A549 (cell line): Measurements from ENCODE around the gene RAVER1. TPM values are rescaled to one million over a fixed set of nuclear protein-coding genes. Genes with fewer than 3 reads are reported as not detected.

Experiments
- ATAC-seq, 2 experiments: fragments of 200-7000 bp in 1 of 2; fragments of >200 bp in 1 of 2; cut with Nextera tagmentation in 1 of 2; cut with Tn5 transposase in 1 of 2; 3 replicates each; pipeline versions ENCODE4 v1.8.0 to v1.9.1; 2018 to 2020; ENCODE audit warnings: mild to moderate bottlenecking in 1 of 2, moderate library complexity in 1 of 2
- CTCF ChIA-PET: fragments of 300-600 bp; sonication (Branson Sonifier 250); formaldehyde crosslinking; extraction: SDS; loops from one replicate; lab custom pipeline; 2021; ENCODE audit warnings: antibody characterized with exemption, inconsistent platforms; lab: Yijun Ruan, JAX
- POLR2A ChIA-PET: fragments of 350-600 bp; formaldehyde crosslinking; extraction: SDS; loops from one replicate; lab custom pipeline; 2021; ENCODE audit warnings: antibody characterized with exemption, inconsistent platforms; lab: Yijun Ruan, JAX
- DNase-seq, 2 experiments: peaks; one replicate each; pipeline versions ENCODE4 v3.0.0 to v3.0.0-alpha.2; 2011 to 2016; ENCODE audit warnings: low read depth in 1 of 2, low spot score in 1 of 2
- FAIRE-seq: peaks from 2 replicates; lab custom pipeline; 2011; peaks lifted over from hg19 to GRCh38; lab: Jason Lieb, UNC
- H3K27ac ChIP-seq, 2 experiments: fragments of >200 bp; sonication (Bioruptor Twin); formaldehyde crosslinking; 3 replicates each; pipeline ENCODE4 v1.5.1; 2016 to 2017
- H3K4me1 ChIP-seq: fragments of >200 bp; sonication (Bioruptor Twin); formaldehyde crosslinking; 3 replicates; pipeline ENCODE4 v1.6.1; 2016
- H3K4me2 ChIP-seq: fragments of >200 bp; sonication (Bioruptor Twin); formaldehyde crosslinking; 3 replicates; pipeline ENCODE4 v1.6.1; 2016
- H3K4me3 ChIP-seq: fragments of >200 bp; sonication (Bioruptor Twin); formaldehyde crosslinking; 3 replicates; pipeline ENCODE4 v1.5.1; 2016
- H3K9me3 ChIP-seq: fragments of >200 bp; sonication (Bioruptor Twin); formaldehyde crosslinking; 3 replicates; pipeline ENCODE4 v1.6.1; 2016
- CEBPB ChIP-seq, 2 experiments: fragments of >200 bp in 1 of 2; sonication (Bioruptor Twin) in 1 of 2; formaldehyde crosslinking in 1 of 2; IDR thresholded peaks; 2 replicates each; pipeline ENCODE4 v1.6.1; 2012 to 2016
- EP300 ChIP-seq, 2 experiments: fragments of >200 bp; sonication (Bioruptor Twin); formaldehyde crosslinking; IDR thresholded peaks; 2 replicates in 1 of 2; 3 replicates in 1 of 2; pipeline ENCODE4 v1.6.1; 2016 to 2017
- ESRRA ChIP-seq: fragments of 150-350 bp; IDR thresholded peaks from 2 replicates; pipeline ENCODE4 v1.6.1; 2014; ENCODE audit warnings: mild to moderate bottlenecking, low read length, borderline replicate concordance
- FOXS1 ChIP-seq: fragments of 250-450 bp; sonication (Bioruptor Pico); IDR thresholded peaks from 2 replicates; pipeline ENCODE4 v1.5.0; 2020; ENCODE audit warnings: mild to moderate bottlenecking, moderate library complexity
- HEYL ChIP-seq: fragments of 250-450 bp; sonication (Bioruptor Pico); IDR thresholded peaks from 2 replicates; pipeline ENCODE4 v1.8.0; 2021; ENCODE audit warnings: mild to moderate bottlenecking, moderate library complexity
- HOXA7 ChIP-seq: fragments of 250-450 bp; sonication (Bioruptor Pico); IDR thresholded peaks from 2 replicates; pipeline ENCODE4 v1.5.0; 2020; ENCODE audit warnings: mild to moderate bottlenecking, moderate library complexity
- NR3C1 ChIP-seq: fragments of >200 bp; sonication (Bioruptor Twin); formaldehyde crosslinking; IDR thresholded peaks from 3 replicates; pipeline ENCODE4 v1.6.1; 2017
- PHF8 ChIP-seq: fragments of 200-600 bp; sonication (generic); IDR thresholded peaks from 2 replicates; pipeline ENCODE4 v1.6.1; 2016; ENCODE audit warnings: low read depth, mild to moderate bottlenecking, antibody characterized with exemption, moderate library complexity, borderline replicate concordance
- POLR2A ChIP-seq: IDR thresholded peaks from 2 replicates; pipeline ENCODE4 v1.6.1; 2012; ENCODE audit warnings: mild to moderate bottlenecking, low read length
- POLR2AphosphoS2 ChIP-seq: conservative IDR thresholded peaks from 2 replicates; pipeline ENCODE4 v1.6.1; 2012; ENCODE audit warnings: low read length, improper control_type of control experiment, inconsistent platforms
- RNF2 ChIP-seq: fragments of 200-600 bp; sonication (generic); IDR thresholded peaks from 2 replicates; pipeline ENCODE4 v1.6.1; 2016; ENCODE audit warnings: low read depth, mild to moderate bottlenecking, antibody characterized with exemption, moderate library complexity, borderline replicate concordance
- TFCP2L1 ChIP-seq: fragments of 250-450 bp; sonication (Bioruptor Pico); IDR thresholded peaks from 2 replicates; pipeline ENCODE4 v1.5.0; 2021; ENCODE audit warnings: mild to moderate bottlenecking
- ZFP36 ChIP-seq: fragments of 450-650 bp; IDR thresholded peaks from 2 replicates; pipeline ENCODE4 v1.6.1; 2014; ENCODE audit warnings: borderline replicate concordance; ENCODE audit not compliant: partially characterized antibody
- WGBS: methylation state at CpG from one replicate; pipeline ENCODE4 v1.1.6; 2017; ENCODE audit errors: missing lambda C conversion rate; 5-methylcytosine and 5-hydroxymethylcytosine counted together
- polyA plus RNA-seq, 4 experiments: library from polyadenylated mRNA; depleted of rRNA in 3 of 4; stranded (reverse); fragments of >200 nt; fragmentation: RNase III in 1 of 4; extraction: RNeasy Plus Mini Kit Qiagen cat#74134 plus additional on column Dnase treatment in 1 of 4; gene quantifications; 2 replicates in 3 of 4; 3 replicates in 1 of 4; pipeline ENCODE4 v1.2.3, GENCODE V29; 2011 to 2017
- TF ChIP-seq, protein P1 (sequence below): IDR thresholded peaks from 2 replicates; pipeline ENCODE4 v1.6.1; 2012; ENCODE audit warnings: low read depth, borderline replicate concordance
- TF ChIP-seq, protein P2 (sequence below): fragments of 250-450 bp; sonication (Bioruptor Pico); IDR thresholded peaks from 2 replicates; pipeline ENCODE4 v1.5.0; 2020; ENCODE audit warnings: low read depth, mild to moderate bottlenecking, moderate library complexity
- TF ChIP-seq, protein P3 (sequence below): IDR thresholded peaks from 2 replicates; pipeline ENCODE4 v1.6.1; 2012
- TF ChIP-seq, protein P4 (sequence below): fragments of 450-650 bp; IDR thresholded peaks from 2 replicates; pipeline ENCODE4 v1.6.1; 2014; ENCODE audit warnings: antibody characterized with exemption
- TF ChIP-seq, protein P5 (sequence below): fragments of >200 bp; sonication (Bioruptor Twin); formaldehyde crosslinking; IDR thresholded peaks from 2 replicates; pipeline ENCODE4 v1.6.1; 2016

Gene RAVER1
- polyA plus RNA-seq, 2 of the 4 experiments (the other 2 are of a cell fraction), result 1.8 to 22.1 TPM

DNA sequence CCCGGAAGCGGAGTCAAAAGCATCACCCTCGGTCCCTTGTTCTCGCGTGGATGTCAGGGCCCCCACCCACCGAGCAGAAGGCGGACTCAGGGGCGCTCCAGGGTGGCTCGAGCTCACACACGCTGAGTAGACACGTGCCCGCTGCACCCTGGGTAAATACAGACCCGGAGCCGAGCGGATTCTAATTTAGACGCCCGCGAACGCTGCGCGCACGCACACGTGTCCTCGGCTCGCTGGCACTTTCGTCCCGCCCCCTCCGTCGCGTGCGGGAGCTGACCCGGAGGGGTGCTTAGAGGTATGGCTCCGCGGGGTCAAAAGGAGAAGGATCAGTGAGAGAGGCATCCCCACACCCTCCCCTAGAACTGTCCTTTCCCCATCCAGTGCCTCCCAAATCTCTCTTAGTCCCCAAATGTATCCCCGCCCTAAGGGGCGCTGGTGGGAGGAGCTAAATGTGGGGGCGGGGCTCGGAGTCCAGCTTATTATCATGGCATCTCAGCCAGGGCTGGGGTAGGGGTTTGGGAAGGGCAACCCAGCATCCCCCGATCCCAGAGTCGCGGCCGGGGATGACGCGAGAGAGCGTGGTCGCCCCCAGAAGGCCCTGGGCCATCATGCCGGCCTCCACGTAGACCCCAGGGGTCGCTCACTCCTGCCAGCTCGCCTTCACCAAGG is 44.0 kb downstream of the RAVER1 start:
- FAIRE-seq, result no peak
- peaks cover 16% of the 10 kb centered on the region for H3K4me1 ChIP-seq
- WGBS, result 2% methylated on average over 19 of the region's 50 CpGs
- peak in 1 of 2 experiments; percentile 71 for DNase-seq
- TF ChIP-seq, protein P1, sequence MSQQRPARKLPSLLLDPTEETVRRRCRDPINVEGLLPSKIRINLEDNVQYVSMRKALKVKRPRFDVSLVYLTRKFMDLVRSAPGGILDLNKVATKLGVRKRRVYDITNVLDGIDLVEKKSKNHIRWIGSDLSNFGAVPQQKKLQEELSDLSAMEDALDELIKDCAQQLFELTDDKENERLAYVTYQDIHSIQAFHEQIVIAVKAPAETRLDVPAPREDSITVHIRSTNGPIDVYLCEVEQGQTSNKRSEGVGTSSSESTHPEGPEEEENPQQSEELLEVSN, result peak; percentile 89
- TF ChIP-seq TFCP2L1 (no peak), HOXA7 (CRISPR knock-in tag) (no peak), ZFP36 (no peak)
- TF ChIP-seq, protein P2, sequence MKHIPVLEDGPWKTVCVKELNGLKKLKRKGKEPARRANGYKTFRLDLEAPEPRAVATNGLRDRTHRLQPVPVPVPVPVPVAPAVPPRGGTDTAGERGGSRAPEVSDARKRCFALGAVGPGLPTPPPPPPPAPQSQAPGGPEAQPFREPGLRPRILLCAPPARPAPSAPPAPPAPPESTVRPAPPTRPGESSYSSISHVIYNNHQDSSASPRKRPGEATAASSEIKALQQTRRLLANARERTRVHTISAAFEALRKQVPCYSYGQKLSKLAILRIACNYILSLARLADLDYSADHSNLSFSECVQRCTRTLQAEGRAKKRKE (CRISPR knock-in tag), result 0 out of 2 replicates have a peak, but pooled peaks have one; percentile 54
- TF ChIP-seq, protein P3, sequence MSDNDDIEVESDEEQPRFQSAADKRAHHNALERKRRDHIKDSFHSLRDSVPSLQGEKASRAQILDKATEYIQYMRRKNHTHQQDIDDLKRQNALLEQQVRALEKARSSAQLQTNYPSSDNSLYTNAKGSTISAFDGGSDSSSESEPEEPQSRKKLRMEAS, result peak; percentile 90
- TF ChIP-seq, protein P4, sequence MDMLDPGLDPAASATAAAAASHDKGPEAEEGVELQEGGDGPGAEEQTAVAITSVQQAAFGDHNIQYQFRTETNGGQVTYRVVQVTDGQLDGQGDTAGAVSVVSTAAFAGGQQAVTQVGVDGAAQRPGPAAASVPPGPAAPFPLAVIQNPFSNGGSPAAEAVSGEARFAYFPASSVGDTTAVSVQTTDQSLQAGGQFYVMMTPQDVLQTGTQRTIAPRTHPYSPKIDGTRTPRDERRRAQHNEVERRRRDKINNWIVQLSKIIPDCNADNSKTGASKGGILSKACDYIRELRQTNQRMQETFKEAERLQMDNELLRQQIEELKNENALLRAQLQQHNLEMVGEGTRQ, result peak; percentile 71
- peak; percentile 48 to 52 for ATAC-seq
- peak overlapping the region; percentile 52 for H3K4me3 ChIP-seq
- ChIA-PET POLR2A (interaction anchor here (0.6 to 2.0 kb wide), 6 partner anchors 18 to 183 kb away, joined by 3 to 7 read pairs (median 5); partner anchors contain the start of genes ICAM1, PPAN, RAVER1 and TYK2), CTCF (interaction anchor here (0.6 to 1.4 kb wide), 12 partner anchors 18 to 127 kb away, joined by 3 to 7 read pairs (median 3); partner anchors contain the start of gene ICAM1)
- H3K27ac ChIP-seq, result peak overlapping the region; percentile 48 to 81
- no peaks in the 10 kb centered on the region for H3K9me3 ChIP-seq
- H3K4me2 ChIP-seq, result peak overlapping the region; percentile 97

DNA sequence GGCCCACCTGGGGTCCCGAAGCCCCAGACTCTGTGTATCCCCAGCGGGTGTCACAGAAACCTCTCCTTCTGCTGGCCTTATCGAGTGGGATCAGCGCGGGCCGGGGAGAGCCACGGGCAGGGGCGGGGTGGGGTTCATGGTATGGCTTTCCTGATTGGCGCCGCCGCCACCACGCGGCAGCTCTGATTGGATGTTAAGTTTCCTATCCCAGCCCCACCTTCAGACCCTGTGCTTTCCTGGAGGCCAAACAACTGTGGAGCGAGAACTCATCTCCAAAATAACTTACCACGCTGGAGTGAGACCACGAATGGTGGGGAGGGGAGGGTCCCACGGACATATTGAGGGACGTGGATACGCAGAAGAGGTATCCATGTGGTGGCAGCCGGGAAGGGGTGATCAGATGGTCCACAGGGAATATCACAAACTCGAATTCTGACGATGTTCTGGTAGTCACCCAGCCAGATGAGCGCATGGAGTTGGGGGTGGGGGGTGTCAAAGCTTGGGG is 44.6 kb downstream of the RAVER1 start:
- DNase-seq (peak; percentile 75 to 85), ATAC-seq (peak; percentile 62 to 76; a peak in 5 of 6 replicates), FAIRE-seq (no peak)
- Histone ChIP-seq H3K4me2 (peak overlapping the region; percentile 97), H3K4me3 (peak overlapping the region; percentile 52), H3K9me3 (no peaks in the 10 kb centered on the region), H3K27ac (peak overlapping the region; percentile 48 to 81), H3K4me1 (peaks cover 16% of the 10 kb centered on the region)
- WGBS, result 9% methylated on average over 9 of the region's 23 CpGs
- ChIA-PET CTCF (interaction anchor here (0.6 to 1.4 kb wide), 8 partner anchors 17 to 127 kb away, joined by 3 to 7 read pairs (median 3); partner anchors contain the start of gene ICAM1), POLR2A (interaction anchor here (0.5 to 2.0 kb wide), 4 partner anchors 18 to 92 kb away, joined by 6 to 10 read pairs (median 7); partner anchors contain the start of genes ICAM1, RAVER1 and TYK2)
- TF ChIP-seq HEYL (CRISPR knock-in tag), result no peak
- TF ChIP-seq CEBPB (IDR thresholded peaks at IDR 0.05), result no peak
- TF ChIP-seq ESRRA, result no peak
- TF ChIP-seq, protein P2 (CRISPR knock-in tag), result no peak
- no peak for TF ChIP-seq POLR2A
- TF ChIP-seq PHF8, result no peak
- no peak for TF ChIP-seq FOXS1 (CRISPR knock-in tag)

DNA sequence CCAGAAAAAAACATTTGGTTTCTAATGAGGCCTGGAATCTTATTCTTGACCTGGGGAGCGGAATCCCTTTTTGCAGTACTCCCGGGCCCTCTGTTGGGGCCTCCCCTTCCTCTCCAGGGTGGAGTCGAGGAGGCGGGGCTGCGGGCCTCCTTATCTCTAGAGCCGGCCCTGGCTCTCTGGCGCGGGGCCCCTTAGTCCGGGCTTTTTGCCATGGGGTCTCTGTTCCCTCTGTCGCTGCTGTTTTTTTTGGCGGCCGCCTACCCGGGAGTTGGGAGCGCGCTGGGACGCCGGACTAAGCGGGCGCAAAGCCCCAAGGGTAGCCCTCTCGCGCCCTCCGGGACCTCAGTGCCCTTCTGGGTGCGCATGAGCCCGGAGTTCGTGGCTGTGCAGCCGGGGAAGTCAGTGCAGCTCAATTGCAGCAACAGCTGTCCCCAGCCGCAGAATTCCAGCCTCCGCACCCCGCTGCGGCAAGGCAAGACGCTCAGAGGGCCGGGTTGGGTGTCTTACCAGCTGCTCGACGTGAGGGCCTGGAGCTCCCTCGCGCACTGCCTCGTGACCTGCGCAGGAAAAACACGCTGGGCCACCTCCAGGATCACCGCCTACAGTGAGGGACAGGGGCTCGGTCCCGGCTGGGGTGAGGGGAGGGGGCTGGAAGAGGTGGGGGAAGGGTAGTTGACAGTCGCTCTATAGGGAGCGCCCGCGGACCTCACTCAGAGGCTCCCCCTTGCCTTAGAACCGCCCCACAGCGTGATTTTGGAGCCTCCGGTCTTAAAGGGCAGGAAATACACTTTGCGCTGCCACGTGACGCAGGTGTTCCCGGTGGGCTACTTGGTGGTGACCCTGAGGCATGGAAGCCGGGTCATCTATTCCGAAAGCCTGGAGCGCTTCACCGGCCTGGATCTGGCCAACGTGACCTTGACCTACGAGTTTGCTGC is 46.3 kb downstream of the RAVER1 start, which contains the start of gene ICAM4:
Gene ICAM4 (plus strand): TSS at position 153 of the 935 bp plus-strand sequence. CDS start 58 bp downstream, at position 211.
- Histone ChIP-seq H3K4me3 (no peak within 1 kb of the TSS), H3K4me1 (peaks cover 23% of the 10 kb centered on the region), H3K9me3 (no peaks in the 10 kb centered on the region)
- POLR2A ChIA-PET, result no interaction called here
- CTCF ChIA-PET, result interaction anchor here (0.9 to 2.5 kb wide), 6 partner anchors 15 to 104 kb away, joined by 3 to 10 read pairs (median 4); partner anchors contain the start of gene TYK2
- DNase-seq (no peak), ATAC-seq (no peak)
- TF ChIP-seq, protein P5, sequence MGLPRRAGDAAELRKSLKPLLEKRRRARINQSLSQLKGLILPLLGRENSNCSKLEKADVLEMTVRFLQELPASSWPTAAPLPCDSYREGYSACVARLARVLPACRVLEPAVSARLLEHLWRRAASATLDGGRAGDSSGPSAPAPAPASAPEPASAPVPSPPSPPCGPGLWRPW, result no peak
- TF ChIP-seq EP300 (IDR thresholded peaks at IDR 0.05) (no peak), ZFP36 (no peak), NR3C1 (no peak), RNF2 (no peak), POLR2AphosphoS2 (no peak)
- TF ChIP-seq, all 56 proteins: peak for 0
- no peak for FAIRE-seq
- 0 out of 6 replicates have a peak within 1 kb of the TSS, but pooled peaks of 1 of the 2 experiments have one; percentile 5 for H3K27ac ChIP-seq
- no peak within 1 kb of the TSS for H3K4me2 ChIP-seq
- WGBS, result 83% methylated on average over 20 of the region's 59 CpGs
